ENCODE results near the gene POLQ. TPM values are rescaled to one million over a fixed set of nuclear protein-coding genes. Genes with fewer than 3 reads are reported as not detected.
"Not testable (repeated sequence)": the region's sequence is repeated elsewhere in the genome, so short reads cannot be mapped to it uniquely, and the experiment has no call there.

POLQ gene
- total and polyA plus RNA-seq, 9 donors, result 2.7 to 4.8 (median 3.4) TPM

DNA sequence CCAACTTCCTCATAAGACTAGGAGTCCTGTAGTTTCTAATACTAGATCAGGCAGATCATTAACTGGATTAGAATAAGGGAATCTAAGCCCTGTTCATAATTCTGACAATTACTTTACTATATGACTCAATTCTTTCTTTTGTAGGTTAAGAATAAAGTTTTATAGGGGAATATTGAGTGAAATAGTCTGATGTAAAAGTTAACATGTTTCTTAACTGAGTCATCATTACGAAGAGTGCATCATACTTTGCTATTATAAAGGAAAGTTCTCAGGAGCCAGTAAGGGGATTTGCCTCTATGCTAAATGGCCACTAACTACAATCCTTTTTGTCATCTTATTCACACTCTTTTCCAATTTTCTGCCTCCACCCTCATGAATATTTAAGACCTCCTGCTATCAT is 63.1 kb downstream of the POLQ start:
- Histone ChIP-seq H3K36me3 (ENCODE audit: control insufficient read depth, insufficient read depth, low read length) (no peaks in the 10 kb centered on the region), H3K4me1 (ENCODE audit: control insufficient read depth, insufficient read depth, low read length) (no peaks in the 10 kb centered on the region), H3K27me3 (ENCODE audit: control insufficient read depth, insufficient read depth, low read length) (no peaks in the 10 kb centered on the region), H3K27ac (ENCODE audit: low read length) (no peak overlapping the region), H3K4me3 (ENCODE audit: low read length) (no peak overlapping the region), H3K9me3 (replicated peaks; ENCODE audit: control insufficient read depth, low read depth, low read length) (no peaks in the 10 kb centered on the region)
- DNase-seq, result no peak
- WGBS (ENCODE audit: insufficient coverage), result 67% methylated on average over 1 of the region's 1 CpG

DNA sequence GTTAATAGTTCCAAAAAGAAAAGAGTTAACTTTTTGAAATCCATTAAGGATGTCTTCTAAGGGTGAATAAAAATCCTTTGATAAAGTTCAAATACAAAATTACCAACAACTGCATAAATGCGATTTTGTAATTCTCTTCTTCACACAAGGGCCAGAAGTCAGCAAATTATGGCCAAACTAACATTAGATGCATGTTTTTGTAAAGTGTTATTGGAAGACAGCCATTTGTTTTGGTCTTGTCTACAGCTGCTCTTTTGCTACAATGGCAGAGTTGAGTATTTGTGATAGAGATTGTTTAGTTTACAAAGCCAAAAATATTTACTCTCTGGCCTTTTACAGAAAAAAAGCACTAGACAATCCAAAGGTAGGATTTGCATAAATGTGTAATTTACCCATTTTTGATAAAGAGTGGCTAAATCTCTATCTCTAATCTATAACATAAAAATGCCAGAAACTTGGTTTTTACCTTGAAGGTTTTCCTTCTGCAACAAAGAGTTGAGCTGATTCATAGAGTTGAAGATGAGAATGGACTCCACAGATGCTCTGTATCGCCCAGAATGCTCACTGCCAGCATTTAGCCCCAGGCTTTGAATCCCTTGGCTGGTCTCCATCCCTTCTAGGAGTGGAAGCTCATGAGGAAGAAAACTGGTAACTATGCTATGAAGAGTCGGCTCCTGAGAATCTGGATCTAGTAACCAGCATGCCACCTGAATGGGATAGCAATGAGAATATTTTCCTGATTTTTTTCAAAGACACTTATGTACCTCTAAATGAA is 64.5 kb downstream of the POLQ start:
- Histone ChIP-seq H3K27ac (ENCODE audit: low read length) (no peak overlapping the region), H3K4me3 (ENCODE audit: low read length) (no peak overlapping the region), H3K36me3 (ENCODE audit: control insufficient read depth, insufficient read depth, low read length) (peaks cover 3% of the 10 kb centered on the region), H3K27me3 (ENCODE audit: control insufficient read depth, insufficient read depth, low read length) (no peaks in the 10 kb centered on the region), H3K9me3 (replicated peaks; ENCODE audit: control insufficient read depth, low read depth, low read length) (no peaks in the 10 kb centered on the region), H3K4me1 (ENCODE audit: control insufficient read depth, insufficient read depth, low read length) (no peaks in the 10 kb centered on the region)
- no peak for DNase-seq
- WGBS (ENCODE audit: insufficient coverage), result no CpG with 5 or more reads among the region's 3 CpGs

DNA sequence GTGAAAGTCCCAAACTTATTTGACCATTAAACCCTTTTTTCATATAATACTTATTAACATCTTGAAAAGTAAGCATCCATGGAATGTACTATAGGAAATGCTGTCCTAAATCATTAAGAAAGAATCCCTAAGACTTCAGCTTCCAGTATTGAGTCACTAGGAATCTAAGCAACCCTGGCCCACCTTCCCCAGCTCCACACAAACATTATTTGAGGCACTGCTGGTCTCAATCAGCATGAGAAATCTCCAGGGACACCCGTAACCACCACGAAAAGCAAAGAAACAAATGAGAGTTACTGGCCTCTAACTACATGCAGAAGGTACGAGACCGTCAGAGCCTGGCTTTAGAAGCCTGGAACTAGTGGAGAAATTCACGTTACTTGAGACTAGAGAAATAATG is 68.2 kb downstream of the POLQ start:
- H3K4me3 ChIP-seq (ENCODE audit: low read length), result no peak overlapping the region
- H3K27ac ChIP-seq (ENCODE audit: low read length), result no peak overlapping the region
- no peaks in the 10 kb centered on the region for H3K4me1 ChIP-seq (ENCODE audit: control insufficient read depth, insufficient read depth, low read length)
- DNase-seq, result peak; percentile 50
- H3K9me3 ChIP-seq (replicated peaks; ENCODE audit: control insufficient read depth, low read depth, low read length), result no peaks in the 10 kb centered on the region
- 64% methylated on average over 3 of the region's 5 CpGs for WGBS (ENCODE audit: insufficient coverage)
- H3K36me3 ChIP-seq (ENCODE audit: control insufficient read depth, insufficient read depth, low read length), result peaks cover 6% of the 10 kb centered on the region
- H3K27me3 ChIP-seq (ENCODE audit: control insufficient read depth, insufficient read depth, low read length), result no peaks in the 10 kb centered on the region

DNA sequence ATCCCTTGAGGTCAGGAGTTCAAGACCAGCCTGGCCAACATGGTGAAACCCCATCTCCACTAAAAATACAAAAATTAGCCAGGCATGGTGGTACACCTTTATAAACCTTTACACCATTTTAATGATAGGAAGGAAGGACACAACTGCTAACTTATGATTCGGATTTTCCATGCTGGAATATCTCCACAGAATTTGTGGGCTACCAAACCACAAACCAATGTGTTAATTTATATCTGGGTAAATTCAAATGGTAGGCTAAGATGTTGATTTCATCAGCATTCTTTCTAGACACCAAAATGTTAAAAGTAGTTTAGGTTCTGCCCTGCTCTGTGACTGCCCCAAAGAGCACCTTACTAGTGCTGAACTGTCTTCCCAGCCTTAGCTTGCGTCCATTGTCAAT is 72.8 kb downstream of the POLQ start:
- H3K27ac ChIP-seq (ENCODE audit: low read length), result no peak overlapping the region
- no peaks in the 10 kb centered on the region for H3K4me1 ChIP-seq (ENCODE audit: control insufficient read depth, insufficient read depth, low read length)
- H3K4me3 ChIP-seq (ENCODE audit: low read length), result no peak overlapping the region
- H3K36me3 ChIP-seq (ENCODE audit: control insufficient read depth, insufficient read depth, low read length), result peaks cover 6% of the 10 kb centered on the region
- DNase-seq, result no peak
- WGBS (ENCODE audit: insufficient coverage), result no CpG with 5 or more reads among the region's 2 CpGs
- no peaks in the 10 kb centered on the region for H3K9me3 ChIP-seq (replicated peaks; ENCODE audit: control insufficient read depth, low read depth, low read length)
- H3K27me3 ChIP-seq (ENCODE audit: control insufficient read depth, insufficient read depth, low read length), result no peaks in the 10 kb centered on the region

DNA sequence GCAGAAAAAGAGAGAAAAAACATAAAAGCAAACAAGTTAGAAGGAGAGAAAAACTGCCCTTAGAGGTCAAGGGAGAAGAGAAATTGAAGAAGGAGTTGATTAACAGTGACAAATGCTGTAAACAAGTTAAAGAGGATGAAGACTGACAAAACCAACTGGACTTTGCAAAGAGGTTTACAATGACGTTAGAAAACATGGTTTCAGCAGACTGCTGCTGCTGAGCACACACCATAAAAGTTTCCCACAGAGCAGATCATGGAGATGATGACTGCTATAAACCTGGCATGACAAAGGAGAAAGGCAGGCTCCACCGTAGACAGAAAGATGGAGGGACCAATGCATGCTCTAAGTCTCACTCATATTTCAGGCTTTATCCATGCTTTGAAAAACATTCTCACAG is 78.7 kb downstream of the POLQ start:
- no peak for DNase-seq
- Histone ChIP-seq H3K4me1 (ENCODE audit: control insufficient read depth, insufficient read depth, low read length) (no peaks in the 10 kb centered on the region), H3K27ac (ENCODE audit: low read length) (no peak overlapping the region), H3K4me3 (ENCODE audit: low read length) (no peak overlapping the region), H3K27me3 (ENCODE audit: control insufficient read depth, insufficient read depth, low read length) (no peaks in the 10 kb centered on the region), H3K36me3 (ENCODE audit: control insufficient read depth, insufficient read depth, low read length) (peaks cover 7% of the 10 kb centered on the region), H3K9me3 (replicated peaks; ENCODE audit: control insufficient read depth, low read depth, low read length) (no peaks in the 10 kb centered on the region)
- WGBS (ENCODE audit: insufficient coverage), result 60% methylated on average over 1 of the region's 2 CpGs

DNA sequence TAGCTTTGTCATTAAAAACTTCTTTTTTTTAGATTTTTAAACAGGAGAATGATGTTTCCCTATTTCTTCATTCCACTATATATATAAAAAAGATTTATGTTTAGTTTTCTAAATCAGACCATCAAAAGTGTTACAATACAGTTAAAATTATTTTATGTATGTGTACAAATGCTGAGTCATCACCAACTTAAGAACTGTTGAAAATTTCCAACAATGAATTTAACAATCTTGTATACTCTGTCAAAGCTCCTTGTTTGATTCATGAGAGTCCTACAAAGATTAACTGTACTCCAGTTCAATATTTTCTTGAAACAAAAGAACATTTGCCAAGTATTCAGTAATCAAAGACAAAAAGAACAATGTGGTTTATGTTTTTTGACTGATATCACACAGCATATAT is 82.0 kb downstream of the POLQ start:
- Histone ChIP-seq H3K4me1 (ENCODE audit: control insufficient read depth, insufficient read depth, low read length) (no peaks in the 10 kb centered on the region), H3K4me3 (ENCODE audit: low read length) (no peak overlapping the region), H3K36me3 (ENCODE audit: control insufficient read depth, insufficient read depth, low read length) (peaks cover 7% of the 10 kb centered on the region), H3K9me3 (replicated peaks; ENCODE audit: control insufficient read depth, low read depth, low read length) (no peaks in the 10 kb centered on the region), H3K27ac (ENCODE audit: low read length) (no peak overlapping the region), H3K27me3 (ENCODE audit: control insufficient read depth, insufficient read depth, low read length) (no peaks in the 10 kb centered on the region)
- DNase-seq, result no peak

DNA sequence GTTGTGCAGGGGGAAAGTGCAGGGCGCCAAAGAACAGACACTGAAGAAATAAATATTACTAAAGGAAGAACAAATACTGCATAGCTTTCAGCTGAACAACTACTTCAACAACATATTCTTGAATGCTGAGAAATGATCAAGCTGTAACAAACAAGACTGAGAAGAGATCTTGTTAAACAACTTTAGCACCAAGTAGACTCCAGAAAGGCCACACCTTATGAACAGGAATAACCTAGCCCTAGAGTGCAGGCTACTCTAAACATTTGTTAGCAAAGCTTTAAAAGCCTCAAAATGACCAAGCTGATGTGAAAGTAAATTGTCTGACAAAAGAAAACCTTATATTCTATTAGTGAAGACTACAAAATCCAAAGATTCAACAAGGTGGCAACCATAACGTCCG is 83.2 kb downstream of the POLQ start:
- Histone ChIP-seq H3K9me3 (replicated peaks; ENCODE audit: control insufficient read depth, low read depth, low read length) (no peaks in the 10 kb centered on the region), H3K4me3 (ENCODE audit: low read length) (no peak overlapping the region), H3K36me3 (ENCODE audit: control insufficient read depth, insufficient read depth, low read length) (peaks cover 7% of the 10 kb centered on the region), H3K27me3 (ENCODE audit: control insufficient read depth, insufficient read depth, low read length) (no peaks in the 10 kb centered on the region), H3K4me1 (ENCODE audit: control insufficient read depth, insufficient read depth, low read length) (no peaks in the 10 kb centered on the region), H3K27ac (ENCODE audit: low read length) (no peak overlapping the region)
- DNase-seq, result no peak
- WGBS (ENCODE audit: insufficient coverage), result no CpG with 5 or more reads among the region's 3 CpGs

DNA sequence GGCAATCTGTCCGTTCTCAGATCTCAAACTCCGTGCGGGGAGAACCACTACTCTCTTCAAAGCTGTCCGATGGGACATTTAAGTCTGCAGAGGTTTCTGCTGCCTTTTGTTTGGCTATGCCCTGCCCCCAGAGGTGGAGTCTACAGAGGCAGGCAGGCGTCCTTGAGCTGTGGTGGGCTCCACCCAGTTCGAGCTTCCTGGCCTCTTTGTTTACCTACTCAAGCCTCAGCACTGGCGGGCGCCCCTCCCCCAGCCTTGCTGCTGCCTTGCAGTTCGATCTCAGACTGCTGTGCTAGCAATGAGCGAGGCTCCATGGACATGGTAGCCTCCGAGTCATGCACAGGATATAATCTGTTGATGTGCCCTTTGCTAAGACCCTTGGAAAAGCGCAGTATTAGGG is 94.0 kb downstream of the POLQ start:
- 84% methylated on average over 9 of the region's 12 CpGs for WGBS (ENCODE audit: insufficient coverage)
- not testable (repeated sequence) for H3K4me1 ChIP-seq (ENCODE audit: control insufficient read depth, insufficient read depth, low read length); DNase-seq; H3K27me3 ChIP-seq (ENCODE audit: control insufficient read depth, insufficient read depth, low read length); H3K4me3 ChIP-seq (ENCODE audit: low read length); H3K27ac ChIP-seq (ENCODE audit: low read length); H3K9me3 ChIP-seq (replicated peaks; ENCODE audit: control insufficient read depth, low read depth, low read length); H3K36me3 ChIP-seq (ENCODE audit: control insufficient read depth, insufficient read depth, low read length)

DNA sequence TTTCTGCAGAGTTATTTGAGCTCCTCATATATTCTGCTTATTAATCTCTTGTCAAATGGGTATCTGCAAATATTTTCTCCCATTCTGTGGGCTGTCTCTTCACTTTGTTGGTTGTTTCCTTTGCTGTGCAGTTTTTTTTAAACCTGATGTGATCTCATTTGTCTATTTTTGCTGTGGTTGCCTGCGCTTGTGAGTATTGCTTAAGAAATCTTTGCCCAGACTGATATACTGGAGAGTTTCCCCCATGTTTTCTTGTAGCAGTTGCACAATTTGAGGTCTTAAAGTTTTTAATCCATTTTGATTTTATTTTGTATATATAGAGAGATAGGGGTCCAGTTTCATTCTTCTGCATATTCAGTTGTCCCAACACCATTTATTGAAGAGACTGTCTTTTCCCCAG is 102.3 kb downstream of the POLQ start:
- no CpG with 5 or more reads among the region's 1 CpG for WGBS (ENCODE audit: insufficient coverage)

DNA sequence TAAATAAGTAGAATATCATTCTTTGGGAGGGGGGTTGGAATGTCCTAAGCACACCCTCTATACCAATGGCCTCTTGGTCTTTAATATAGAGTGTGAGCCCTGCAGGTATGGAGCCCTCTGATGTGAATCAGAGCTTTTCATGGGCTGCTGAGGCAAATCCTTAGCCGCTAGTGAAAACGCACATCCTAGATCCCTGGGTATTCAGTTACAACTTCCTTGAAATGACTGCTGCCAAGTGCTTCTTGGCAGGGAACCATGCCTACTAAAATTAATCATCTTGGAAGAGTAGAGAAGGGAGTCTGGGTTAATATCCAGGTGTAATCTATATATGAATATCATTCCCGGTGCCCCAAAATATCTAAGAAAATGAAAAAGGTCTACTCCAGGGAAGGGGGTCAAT is 109.1 kb downstream of the POLQ start:
- peak; percentile 29 for DNase-seq
- Histone ChIP-seq H3K4me1 (ENCODE audit: control insufficient read depth, insufficient read depth, low read length) (no peaks in the 10 kb centered on the region), H3K9me3 (replicated peaks; ENCODE audit: control insufficient read depth, low read depth, low read length) (no peaks in the 10 kb centered on the region), H3K4me3 (ENCODE audit: low read length) (no peak overlapping the region), H3K27ac (ENCODE audit: low read length) (no peak overlapping the region), H3K27me3 (ENCODE audit: control insufficient read depth, insufficient read depth, low read length) (no peaks in the 10 kb centered on the region), H3K36me3 (ENCODE audit: control insufficient read depth, insufficient read depth, low read length) (no peaks in the 10 kb centered on the region)
- no CpG with 5 or more reads among the region's 3 CpGs for WGBS (ENCODE audit: insufficient coverage)

More for the DNA sequence above, 102.3 kb downstream of the POLQ start:
- DNase-seq, result no peak
- Histone ChIP-seq H3K27me3 (ENCODE audit: control insufficient read depth, insufficient read depth, low read length) (no peaks in the 10 kb centered on the region), H3K9me3 (replicated peaks; ENCODE audit: control insufficient read depth, low read depth, low read length) (no peaks in the 10 kb centered on the region), H3K4me1 (ENCODE audit: control insufficient read depth, insufficient read depth, low read length) (no peaks in the 10 kb centered on the region), H3K36me3 (ENCODE audit: control insufficient read depth, insufficient read depth, low read length) (no peaks in the 10 kb centered on the region), H3K27ac (ENCODE audit: low read length) (no peak overlapping the region), H3K4me3 (ENCODE audit: low read length) (no peak overlapping the region)

DNA sequence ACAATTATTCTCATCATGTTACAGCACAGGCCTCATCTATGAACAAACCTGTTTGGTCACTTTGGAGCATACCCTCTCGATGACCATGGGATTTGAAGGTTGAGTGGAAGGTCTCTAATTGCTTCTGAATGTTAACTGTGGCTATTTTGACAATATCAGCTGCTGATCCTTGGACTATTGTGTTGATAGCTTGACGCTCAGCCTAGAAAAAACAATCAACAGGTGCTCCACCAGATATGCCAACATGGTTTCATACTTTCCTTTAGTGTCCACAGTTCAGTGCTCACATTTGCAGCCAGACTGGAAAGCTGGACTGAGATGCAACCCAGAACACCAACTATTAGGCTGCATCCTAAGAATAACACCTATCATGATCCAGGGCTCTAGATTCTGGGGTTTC is 109.7 kb downstream of the POLQ start:
- Histone ChIP-seq H3K4me3 (ENCODE audit: low read length) (no peak overlapping the region), H3K9me3 (replicated peaks; ENCODE audit: control insufficient read depth, low read depth, low read length) (no peaks in the 10 kb centered on the region), H3K4me1 (ENCODE audit: control insufficient read depth, insufficient read depth, low read length) (no peaks in the 10 kb centered on the region), H3K27ac (ENCODE audit: low read length) (no peak overlapping the region), H3K36me3 (ENCODE audit: control insufficient read depth, insufficient read depth, low read length) (no peaks in the 10 kb centered on the region), H3K27me3 (ENCODE audit: control insufficient read depth, insufficient read depth, low read length) (no peaks in the 10 kb centered on the region)
- WGBS (ENCODE audit: insufficient coverage), result 100% methylated on average over 2 of the region's 2 CpGs
- no peak for DNase-seq
